ENCODE measurements around the gene WDR89.
"Not testable (repeated sequence)": the region's sequence is repeated elsewhere in the genome, so short reads cannot be mapped to it uniquely, and the experiment has no call there.

The WDR89 gene

DNA sequence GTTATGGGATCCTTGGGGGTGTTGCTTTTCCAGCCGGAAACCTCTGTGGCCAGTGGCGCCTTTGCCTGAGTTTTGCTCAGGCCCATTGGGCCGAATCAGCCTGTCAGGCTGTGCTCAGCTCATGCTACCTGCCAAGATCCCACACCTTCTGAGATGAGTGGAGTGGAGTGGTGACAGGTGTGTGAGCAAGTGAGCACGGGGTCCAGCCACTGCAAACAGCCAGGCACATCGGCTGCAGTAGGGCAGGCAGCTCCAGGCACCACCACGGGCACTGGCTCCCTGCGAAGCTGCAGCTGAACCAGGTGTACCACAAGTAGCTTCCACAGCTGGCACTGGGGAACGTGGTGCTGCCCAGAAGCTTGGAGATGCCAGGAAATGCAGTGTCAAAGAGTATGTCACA lies 21.1 kb upstream of the WDR89 start:
- H3K79me2 ChIP-seq (ENCODE audit: low read length): no peaks in the 10 kb centered on the region
- no peak overlapping the region for H3K27ac ChIP-seq (ENCODE audit: low read length)
- no peak overlapping the region for H3K4me2 ChIP-seq (ENCODE audit: low read length)
- no peaks in the 10 kb centered on the region for H4K20me1 ChIP-seq (ENCODE audit: insufficient read depth, low read length)
- no peaks in the 10 kb centered on the region for H3K36me3 ChIP-seq (replicated peaks; ENCODE audit: low read depth, low read length)
- no peak for TF ChIP-seq CTCF (IDR thresholded peaks at IDR 0.05; ENCODE audit: low read depth, low read length)
- no peak for TF ChIP-seq EZH2phosphoT487 (IDR thresholded peaks at IDR 0.05; ENCODE audit: low read depth)
- H3K27me3 ChIP-seq (ENCODE audit: low read depth, low read length): no peaks in the 10 kb centered on the region
- no peaks in the 10 kb centered on the region for H3K9me3 ChIP-seq (ENCODE audit: insufficient read depth, low read length)
- H2AFZ ChIP-seq (ENCODE audit: low read depth, low read length): no peak overlapping the region
- no peaks in the 10 kb centered on the region for H3K4me1 ChIP-seq (ENCODE audit: low read length)
- H3K4me3 ChIP-seq (ENCODE audit: low read length): no peak overlapping the region
- no peak overlapping the region for H3K9ac ChIP-seq (ENCODE audit: low read length)

- not testable (repeated sequence) for H4K20me1 ChIP-seq (ENCODE audit: insufficient read depth, low read length); H3K4me2 ChIP-seq (ENCODE audit: low read length); H3K9me3 ChIP-seq (ENCODE audit: insufficient read depth, low read length); H3K4me3 ChIP-seq (ENCODE audit: low read length); H2AFZ ChIP-seq (ENCODE audit: low read depth, low read length); H3K9ac ChIP-seq (ENCODE audit: low read length); H3K36me3 ChIP-seq (replicated peaks; ENCODE audit: low read depth, low read length); H3K27ac ChIP-seq (ENCODE audit: low read length); H3K79me2 ChIP-seq (ENCODE audit: low read length); H3K4me1 ChIP-seq (ENCODE audit: low read length); H3K27me3 ChIP-seq (ENCODE audit: low read depth, low read length)
Measured at GRCh38 chr14:63661881-63662280, 20.2 kb upstream of the WDR89 start.

DNA sequence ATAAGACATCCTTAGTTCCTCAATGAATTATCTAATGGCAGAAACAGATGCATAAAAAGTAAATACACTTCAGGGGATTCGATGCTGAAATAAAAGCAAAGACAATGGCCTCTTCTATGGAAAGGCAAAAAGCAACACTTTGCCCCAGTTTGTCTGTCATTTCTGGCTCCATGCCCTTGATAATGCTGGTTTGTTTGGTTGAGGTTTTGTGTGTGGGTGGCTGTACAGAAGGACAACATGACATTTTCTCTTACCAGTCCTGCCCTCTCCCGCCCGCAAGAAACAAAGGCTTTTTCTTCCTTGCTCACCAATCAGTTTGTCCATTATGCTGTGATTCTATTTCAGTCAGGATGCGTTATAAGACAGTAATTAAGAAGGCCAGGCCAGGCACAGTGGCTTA lies 18.1 kb upstream of the WDR89 start:
- Histone ChIP-seq H3K9ac (ENCODE audit: low read length) (no peak overlapping the region), H3K4me3 (ENCODE audit: low read length) (no peak overlapping the region), H3K9me3 (ENCODE audit: insufficient read depth, low read length) (no peaks in the 10 kb centered on the region), H3K4me2 (ENCODE audit: low read length) (no peak overlapping the region), H3K27ac (ENCODE audit: low read length) (no peak overlapping the region), H3K27me3 (ENCODE audit: low read depth, low read length) (no peaks in the 10 kb centered on the region), H4K20me1 (ENCODE audit: insufficient read depth, low read length) (no peaks in the 10 kb centered on the region), H3K4me1 (ENCODE audit: low read length) (no peaks in the 10 kb centered on the region), H2AFZ (ENCODE audit: low read depth, low read length) (no peak overlapping the region), H3K36me3 (replicated peaks; ENCODE audit: low read depth, low read length) (no peaks in the 10 kb centered on the region), H3K79me2 (ENCODE audit: low read length) (no peaks in the 10 kb centered on the region)
- TF ChIP-seq CTCF (IDR thresholded peaks at IDR 0.05; ENCODE audit: low read depth, low read length) (no peak), EZH2phosphoT487 (IDR thresholded peaks at IDR 0.05; ENCODE audit: low read depth) (no peak)

DNA sequence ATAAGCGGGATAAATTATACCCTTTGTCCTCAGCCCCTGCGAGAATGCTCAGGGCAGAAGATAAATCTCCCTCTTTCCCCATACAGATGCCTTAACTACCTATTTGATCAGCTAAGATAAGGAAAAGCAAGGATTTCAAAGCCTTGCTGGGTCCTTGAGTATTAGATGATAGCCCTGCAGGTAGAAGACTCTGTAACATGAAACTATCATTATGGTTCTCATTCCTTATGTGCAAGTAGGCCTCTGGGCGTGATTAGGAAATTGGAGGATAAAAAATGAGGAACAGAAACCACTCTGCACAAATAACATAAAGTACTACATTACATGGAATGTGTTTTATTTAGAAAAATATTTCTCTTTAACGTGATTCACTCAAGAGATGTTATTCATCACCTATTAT lies 14.5 kb upstream of the WDR89 start:
- H2AFZ ChIP-seq (ENCODE audit: low read depth, low read length): no peak overlapping the region
- H3K9me3 ChIP-seq (ENCODE audit: insufficient read depth, low read length): no peaks in the 10 kb centered on the region
- H3K27ac ChIP-seq (ENCODE audit: low read length): no peak overlapping the region
- H3K36me3 ChIP-seq (replicated peaks; ENCODE audit: low read depth, low read length): no peaks in the 10 kb centered on the region
- H3K79me2 ChIP-seq (ENCODE audit: low read length): no peaks in the 10 kb centered on the region
- no peaks in the 10 kb centered on the region for H3K27me3 ChIP-seq (ENCODE audit: low read depth, low read length)
- no peak overlapping the region for H3K4me3 ChIP-seq (ENCODE audit: low read length)
- no peak for TF ChIP-seq EZH2phosphoT487 (IDR thresholded peaks at IDR 0.05; ENCODE audit: low read depth)
- H4K20me1 ChIP-seq (ENCODE audit: insufficient read depth, low read length): no peaks in the 10 kb centered on the region
- H3K9ac ChIP-seq (ENCODE audit: low read length): no peak overlapping the region
- H3K4me1 ChIP-seq (ENCODE audit: low read length): no peaks in the 10 kb centered on the region
- no peak overlapping the region for H3K4me2 ChIP-seq (ENCODE audit: low read length)

GRCh38 chr14:63654936-63655335 lies 13.3 kb upstream of the WDR89 start:
- H3K9ac ChIP-seq (ENCODE audit: low read length): no peak overlapping the region
- no peaks in the 10 kb centered on the region for H3K4me1 ChIP-seq (ENCODE audit: low read length)

More at GRCh38 chr14:63654936-63655335, 13.3 kb upstream of the WDR89 start:
- H3K4me3 ChIP-seq (ENCODE audit: low read length): no peak overlapping the region
- H4K20me1 ChIP-seq (ENCODE audit: insufficient read depth, low read length): no peaks in the 10 kb centered on the region
- no peak overlapping the region for H3K27ac ChIP-seq (ENCODE audit: low read length)
- H3K9me3 ChIP-seq (ENCODE audit: insufficient read depth, low read length): no peaks in the 10 kb centered on the region
- no peaks in the 10 kb centered on the region for H3K27me3 ChIP-seq (ENCODE audit: low read depth, low read length)
- H3K4me2 ChIP-seq (ENCODE audit: low read length): no peak overlapping the region
- no peaks in the 10 kb centered on the region for H3K79me2 ChIP-seq (ENCODE audit: low read length)
- H2AFZ ChIP-seq (ENCODE audit: low read depth, low read length): no peak overlapping the region
- H3K36me3 ChIP-seq (replicated peaks; ENCODE audit: low read depth, low read length): no peaks in the 10 kb centered on the region
- no peak for TF ChIP-seq CTCF (IDR thresholded peaks at IDR 0.05; ENCODE audit: low read depth, low read length)
- TF ChIP-seq EZH2phosphoT487 (IDR thresholded peaks at IDR 0.05; ENCODE audit: low read depth): no peak

All from OCI-LY3 (cell line).